ENCODE results near the gene LGALS9.
"Not testable (repeated sequence)": the region's sequence is repeated elsewhere in the genome, so short reads cannot be mapped to it uniquely, and the experiment has no call there.

LGALS9 gene

GRCh38 chr17:27654136-27654535 lies 23.1 kb downstream of the LGALS9 start:
- H3K9me3 ChIP-seq = no peaks in the 10 kb centered on the region
- no peak for TF ChIP-seq CTCF (IDR thresholded peaks at IDR 0.05)
- H3K36me3 ChIP-seq = no peaks in the 10 kb centered on the region
- H3K4me1 ChIP-seq = no peaks in the 10 kb centered on the region
- H3K27ac ChIP-seq = no peak overlapping the region
- peaks cover 0 to 8% of the 10 kb centered on the region in 2 donors for H3K27me3 ChIP-seq
- no peak for DNase-seq
- no peak overlapping the region for H3K4me3 ChIP-seq
- intact Hi-C loops (cut with DNase I; ENCODE audit: low total_unique reads) = loop anchor here (5.0 kb wide), 1 partner anchor 52 kb away; no protein-coding TSS in a partner anchor

- intact Hi-C loops (cut with DNase I; ENCODE audit: low total_unique reads) = loop anchor here (5.0 kb wide), 1 partner anchor 53 kb away; no protein-coding TSS in a partner anchor
- no peak overlapping the region for H3K4me3 ChIP-seq
These were observed 23.9 kb downstream of the LGALS9 start for GRCh38 chr17:27654654-27655524.

GRCh38 chr17:27655525-27656111 lies 24.6 kb downstream of the LGALS9 start:
- intact Hi-C loops (cut with DNase I; ENCODE audit: low total_unique reads); H3K27me3 ChIP-seq; H3K4me1 ChIP-seq; DNase-seq; H3K27ac ChIP-seq; H3K4me3 ChIP-seq; H3K9me3 ChIP-seq; H3K36me3 ChIP-seq: not testable (repeated sequence)

More at GRCh38 chr17:27654654-27655524, 23.9 kb downstream of the LGALS9 start:
- peaks cover 0 to 8% of the 10 kb centered on the region in 2 donors for H3K27me3 ChIP-seq
- no peaks in the 10 kb centered on the region for H3K36me3 ChIP-seq
- no peaks in the 10 kb centered on the region for H3K9me3 ChIP-seq
- peak; percentile 77 to 81 for TF ChIP-seq CTCF (IDR thresholded peaks at IDR 0.05)
- DNase-seq = peak in 1 of 2 donors; percentile 50
- no peak overlapping the region for H3K27ac ChIP-seq
- no peaks in the 10 kb centered on the region for H3K4me1 ChIP-seq

- H3K4me3 ChIP-seq; H3K4me1 ChIP-seq; H3K27me3 ChIP-seq; H3K9me3 ChIP-seq; H3K27ac ChIP-seq; intact Hi-C loops (cut with DNase I; ENCODE audit: low total_unique reads); DNase-seq; H3K36me3 ChIP-seq: not testable (repeated sequence)
These were observed 25.6 kb downstream of the LGALS9 start for GRCh38 chr17:27656620-27657019.

- Histone ChIP-seq H3K9me3 (no peaks in the 10 kb centered on the region), H3K27ac (no peak overlapping the region), H3K4me1 (no peaks in the 10 kb centered on the region), H3K4me3 (no peak overlapping the region), H3K27me3 (peaks cover 0 to 8% of the 10 kb centered on the region in 2 donors), H3K36me3 (no peaks in the 10 kb centered on the region)
- TF ChIP-seq CTCF (IDR thresholded peaks at IDR 0.05) = no peak
- DNase-seq = no peak
- intact Hi-C loops (cut with DNase I; ENCODE audit: low total_unique reads) = no loop called here
These were observed 26.6 kb downstream of the LGALS9 start for GRCh38 chr17:27657620-27658019.

- intact Hi-C loops (cut with DNase I; ENCODE audit: low total_unique reads) = no loop called here
- Histone ChIP-seq H3K9me3 (no peaks in the 10 kb centered on the region), H3K27me3 (peaks cover 0 to 8% of the 10 kb centered on the region in 2 donors), H3K36me3 (no peaks in the 10 kb centered on the region), H3K4me1 (no peaks in the 10 kb centered on the region), H3K27ac (no peak overlapping the region), H3K4me3 (no peak overlapping the region)
- no peak for TF ChIP-seq CTCF (IDR thresholded peaks at IDR 0.05)
- DNase-seq = no peak
These were observed 28.7 kb downstream of the LGALS9 start for GRCh38 chr17:27659683-27660082.
